Ovary (tissue), 9 donors: Measurements from ENCODE around the gene CDK5RAP2. TPM values are rescaled to one million over a fixed set of nuclear protein-coding genes. Genes with fewer than 3 reads are reported as not detected.
"Not testable (repeated sequence)": the region's sequence is repeated elsewhere in the genome, so short reads cannot be mapped to it uniquely, and the experiment has no call there.

Experiments
- DNase-seq, 5 donors: peaks; one replicate each; pipeline ENCODE4 v3.0.0-alpha.2; 2019 to 2020
- H3K27ac ChIP-seq, 2 donors: fragments of 200-600 bp; one replicate each; pipeline versions ENCODE4 v1.5.1 to v1.8.0; 2019 to 2022
- H3K27me3 ChIP-seq: fragments of 200-600 bp; one replicate; pipeline ENCODE4 v1.8.0; 2022
- H3K36me3 ChIP-seq: fragments of 200-600 bp; sonication (generic); one replicate; pipeline ENCODE4 v1.5.1; 2019
- H3K4me1 ChIP-seq: one replicate; pipeline ENCODE4 v1.8.1; 2013; ENCODE audit warnings: mild to moderate bottlenecking, moderate library complexity; ENCODE audit not compliant: insufficient read depth
- H3K4me3 ChIP-seq: fragments of 200-600 bp; sonication (generic); one replicate; pipeline ENCODE4 v1.5.1; 2017
- H3K9me3 ChIP-seq, 2 donors: fragments of 200-600 bp in 1 of 2; sonication (generic) in 1 of 2; one replicate each; pipeline versions ENCODE4 v1.5.1 to v1.8.1; 2013 to 2019; ENCODE audit warnings: mild to moderate bottlenecking in 1 of 2, moderate library complexity in 1 of 2
- EP300 ChIP-seq: sonication (generic); formaldehyde crosslinking; IDR thresholded peaks from one replicate; pipeline ENCODE4 v1.6.1; 2017; ENCODE audit warnings: antibody characterized with exemption
- POLR2A ChIP-seq: fragments of 450-650 bp; IDR thresholded peaks from one replicate; pipeline ENCODE4 v1.6.1; 2017; ENCODE audit warnings: antibody characterized with exemption, mild to moderate bottlenecking, moderate library complexity
- WGBS, 3 donors: extraction: QIAGEN DNeasy Blood & Tissue Kit in 1 of 3; methylation state at CpG; one replicate each; pipeline versions ENCODE4 v1.1.5 to v1.1.7; 2013 to 2017; 5-methylcytosine and 5-hydroxymethylcytosine counted together
- intact Hi-C, 4 donors: fragments of 100-400 bp; cut with DNase I; formaldehyde crosslinking; loops; one replicate each; pipeline versions ENCODE4 v1.11.0 to v1.15.1; 2022 to 2023
- polyA plus RNA-seq, 2 donors: library from polyadenylated mRNA; stranded (reverse); fragments of 200-250 nt in 1 of 2; fragments of 350-450 nt in 1 of 2; fragmentation: Illumina TruSeq in 1 of 2; extraction: RNeasy Lipid Tissue Mini Kit (QIAGEN cat#74804) in 1 of 2; gene quantifications; one replicate each; pipeline ENCODE4 v1.2.3, GENCODE V29; 2013 to 2014
- total RNA-seq, 7 donors: library from RNA; depleted of rRNA in 2 of 7; stranded (reverse); fragments of >200 nt in 2 of 7; fragmentation: NEBNext Ultra II Directional in 3 of 7; extraction: Animal tissue kit (Norgen Biotek cat#: 25700) in 3 of 7; gene quantifications; one replicate each; pipeline versions ENCODE4 v1.1.0 to v1.2.4, GENCODE V29; 2016 to 2023
- TF ChIP-seq, protein P1 (sequence below), 3 donors: fragments of 450-650 bp in 2 of 3; fragments of 200-600 bp in 1 of 3; IDR thresholded peaks; one replicate each; pipeline versions ENCODE4 v1.5.1 to v1.8.0; 2016 to 2022; ENCODE audit warnings: antibody characterized with exemption in 3 of 3, mild to moderate bottlenecking in 1 of 3
- donor health status: DM: no; HTN: no; CAD: no; lungs with moderate emphysema.
- donor health status: DM: no; HTN: no; CAD: no.
- donor health status: Bipolar disorder and iron deficiency.
- donor health status: DM: yes; HTN: yes; CAD: no.
- donor health status: DM: no; HTN: no; CAD: no.
- donor health status: DM: yes; HTN: yes; CAD: no.

The CDK5RAP2 gene
- total and polyA plus RNA-seq, 9 donors, result 30.8 to 61.1 (median 44.7) TPM

DNA sequence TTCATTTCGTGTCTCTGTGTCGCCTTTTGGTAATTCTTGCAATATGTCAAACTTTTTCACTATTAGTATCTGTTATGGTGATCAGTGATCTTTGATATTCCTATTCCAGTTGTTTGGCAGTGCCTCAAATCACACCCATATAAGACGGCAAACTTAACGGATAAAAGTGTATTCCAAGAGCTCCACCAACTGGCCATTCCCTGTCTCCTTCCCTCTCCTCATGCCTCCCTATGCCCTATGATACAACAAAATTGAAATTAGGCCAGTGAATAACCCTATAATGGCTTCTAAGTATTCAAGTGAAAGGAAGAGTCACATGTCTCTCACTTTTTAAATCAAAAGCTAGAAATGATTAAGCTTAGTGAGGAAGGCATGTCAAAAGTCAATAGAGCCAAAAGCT, 74.8 kb downstream of the CDK5RAP2 start:
- H3K27ac ChIP-seq, result no peak overlapping the region
- H3K9me3 ChIP-seq, result no peaks in the 10 kb centered on the region
- H3K27me3 ChIP-seq, result no peaks in the 10 kb centered on the region
- intact Hi-C loops, result no loop called here
- no peak for DNase-seq
- TF ChIP-seq, protein P1, sequence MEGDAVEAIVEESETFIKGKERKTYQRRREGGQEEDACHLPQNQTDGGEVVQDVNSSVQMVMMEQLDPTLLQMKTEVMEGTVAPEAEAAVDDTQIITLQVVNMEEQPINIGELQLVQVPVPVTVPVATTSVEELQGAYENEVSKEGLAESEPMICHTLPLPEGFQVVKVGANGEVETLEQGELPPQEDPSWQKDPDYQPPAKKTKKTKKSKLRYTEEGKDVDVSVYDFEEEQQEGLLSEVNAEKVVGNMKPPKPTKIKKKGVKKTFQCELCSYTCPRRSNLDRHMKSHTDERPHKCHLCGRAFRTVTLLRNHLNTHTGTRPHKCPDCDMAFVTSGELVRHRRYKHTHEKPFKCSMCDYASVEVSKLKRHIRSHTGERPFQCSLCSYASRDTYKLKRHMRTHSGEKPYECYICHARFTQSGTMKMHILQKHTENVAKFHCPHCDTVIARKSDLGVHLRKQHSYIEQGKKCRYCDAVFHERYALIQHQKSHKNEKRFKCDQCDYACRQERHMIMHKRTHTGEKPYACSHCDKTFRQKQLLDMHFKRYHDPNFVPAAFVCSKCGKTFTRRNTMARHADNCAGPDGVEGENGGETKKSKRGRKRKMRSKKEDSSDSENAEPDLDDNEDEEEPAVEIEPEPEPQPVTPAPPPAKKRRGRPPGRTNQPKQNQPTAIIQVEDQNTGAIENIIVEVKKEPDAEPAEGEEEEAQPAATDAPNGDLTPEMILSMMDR (IDR thresholded peaks at IDR 0.05), result no peak
- TF ChIP-seq POLR2A (no peak), EP300 (no peak)
- H3K36me3 ChIP-seq, result no peaks in the 10 kb centered on the region
- WGBS, 3 donors, result 96 to 97% (median 96%) methylated on average over 4 of the region's 4 CpGs
- H3K4me1 ChIP-seq, result no peaks in the 10 kb centered on the region
- H3K4me3 ChIP-seq, result no peak overlapping the region

DNA sequence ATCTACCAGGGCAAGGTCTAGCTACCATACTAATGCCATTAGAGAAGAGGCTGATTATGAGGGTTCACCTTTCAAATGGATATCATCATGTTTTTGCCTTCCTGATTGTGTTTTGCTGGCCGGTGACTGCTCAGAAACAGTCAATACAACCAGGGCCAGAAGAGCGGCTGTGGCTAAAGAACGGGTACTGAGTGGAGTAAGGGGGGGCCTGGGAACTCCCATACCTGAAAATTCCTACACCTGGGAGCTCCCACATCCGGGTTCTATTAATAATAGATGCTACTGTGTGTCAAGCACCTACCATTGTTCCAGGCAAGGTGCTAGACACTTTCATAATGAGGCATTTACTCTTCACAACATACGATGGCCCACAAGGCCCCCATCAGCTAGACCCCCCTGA, 79.2 kb downstream of the CDK5RAP2 start:
- 91 to 99% (median 97%) methylated on average over 5 of the region's 5 CpGs for WGBS, 3 donors
- no peak for TF ChIP-seq POLR2A
- TF ChIP-seq, protein P1 (IDR thresholded peaks at IDR 0.05), result no peak
- no peak for TF ChIP-seq EP300
- DNase-seq, result no peak
- Histone ChIP-seq H3K27me3 (no peaks in the 10 kb centered on the region), H3K36me3 (no peaks in the 10 kb centered on the region), H3K27ac (no peak overlapping the region), H3K4me3 (no peak overlapping the region), H3K9me3 (no peaks in the 10 kb centered on the region), H3K4me1 (no peaks in the 10 kb centered on the region)
- intact Hi-C loops, result no loop called here

DNA sequence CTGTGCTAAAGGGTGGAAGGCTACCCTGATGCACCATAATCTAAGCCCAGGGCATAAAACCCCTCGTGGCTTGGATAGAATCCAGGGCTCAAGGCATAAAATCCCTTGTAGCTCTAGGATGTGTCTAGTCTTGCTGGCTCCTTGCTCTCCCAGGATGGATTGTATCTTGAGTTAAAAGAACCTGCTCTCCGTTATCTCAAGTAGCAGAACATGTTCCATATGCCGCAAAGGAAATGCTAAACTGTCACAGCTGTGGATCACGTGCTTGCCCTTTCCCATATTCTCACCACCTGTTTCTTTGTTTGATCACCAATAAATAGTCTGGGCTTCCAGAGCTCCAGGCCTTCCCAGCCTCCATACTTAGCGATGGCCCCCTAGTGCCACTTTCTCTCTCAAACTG, 82.1 kb downstream of the CDK5RAP2 start:
- H3K27ac ChIP-seq, DNase-seq, intact Hi-C loops, H3K9me3 ChIP-seq, H3K36me3 ChIP-seq, H3K4me1 ChIP-seq, H3K4me3 ChIP-seq, H3K27me3 ChIP-seq: not testable (repeated sequence)
- WGBS, 3 donors, result 82 to 88% (median 83%) methylated on average over 5 of the region's 5 CpGs

DNA sequence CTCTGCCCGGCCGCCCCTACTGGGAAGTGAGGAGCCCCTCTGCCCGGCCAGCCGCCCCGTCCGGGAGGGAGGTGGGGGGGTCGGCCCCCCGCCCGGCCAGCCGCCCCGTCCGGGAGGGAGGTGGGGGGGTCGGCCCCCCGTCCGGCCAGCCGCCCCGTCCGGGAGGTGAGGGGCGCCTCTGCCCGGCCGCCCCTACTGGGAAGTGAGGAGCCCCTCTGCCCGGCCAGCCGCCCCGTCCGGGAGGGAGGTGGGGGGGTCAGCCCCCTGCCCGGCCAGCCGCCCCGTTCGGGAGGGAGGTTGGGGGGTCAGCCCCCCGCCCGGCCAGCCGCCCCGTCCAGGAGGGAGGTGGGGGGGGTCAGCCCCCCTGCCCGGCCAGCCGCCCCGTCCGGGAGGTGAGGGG, 83.5 kb downstream of the CDK5RAP2 start:
- not testable (repeated sequence) for DNase-seq

DNA sequence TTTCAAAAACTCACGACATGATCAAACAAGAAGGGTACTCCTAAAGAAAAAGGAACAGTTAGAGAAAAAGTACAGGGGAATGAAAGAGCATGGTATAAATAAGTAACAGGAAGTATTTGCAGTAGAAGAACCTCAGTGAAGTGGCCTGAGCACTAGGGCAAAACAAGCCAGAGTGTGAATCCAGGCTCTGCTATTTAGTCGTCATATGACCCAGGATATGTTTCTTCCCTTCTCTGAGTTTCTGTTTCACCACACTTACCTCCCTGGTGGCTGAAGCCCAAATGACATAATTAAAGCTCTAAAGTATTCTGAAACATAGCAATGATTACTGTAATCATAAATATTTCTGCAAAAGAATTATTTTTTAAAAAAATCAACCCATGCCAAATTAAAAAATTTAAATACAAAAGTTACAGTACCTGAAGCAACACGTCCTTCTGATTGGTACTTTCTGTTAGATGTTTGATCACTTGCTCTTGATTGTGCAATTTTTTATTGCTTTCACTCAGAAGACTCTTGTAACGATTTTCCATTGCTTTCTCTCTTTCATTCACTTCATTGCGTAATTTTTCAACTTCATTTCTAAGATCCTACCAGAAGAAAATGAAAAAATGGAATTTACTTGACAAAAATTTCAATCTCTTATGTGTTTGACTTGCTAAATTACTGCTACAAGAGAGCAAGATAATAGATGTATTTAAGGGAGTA, 88.9 kb downstream of the CDK5RAP2 start:
- no peaks in the 10 kb centered on the region for H3K36me3 ChIP-seq
- TF ChIP-seq POLR2A (no peak), EP300 (no peak)
- TF ChIP-seq, protein P1 (IDR thresholded peaks at IDR 0.05), result no peak
- no peaks in the 10 kb centered on the region for H3K9me3 ChIP-seq
- no peak overlapping the region for H3K4me3 ChIP-seq
- no peak overlapping the region for H3K27ac ChIP-seq
- H3K4me1 ChIP-seq, result no peaks in the 10 kb centered on the region
- intact Hi-C loops, result no loop called here
- DNase-seq, result no peak
- H3K27me3 ChIP-seq, result no peaks in the 10 kb centered on the region
- 58 to 65% (median 63%) methylated on average over 5 of the region's 5 CpGs for WGBS, 3 donors

More for the DNA sequence above, 83.5 kb downstream of the CDK5RAP2 start:
- H3K27ac ChIP-seq, H3K27me3 ChIP-seq, H3K4me1 ChIP-seq, H3K4me3 ChIP-seq, H3K36me3 ChIP-seq, H3K9me3 ChIP-seq, intact Hi-C loops: not testable (repeated sequence)
- 96 to 100% methylated on average over 1 to 17 of the region's 37 CpGs; no CpG with 5 or more reads in 1 of the 3 donors for WGBS, 3 donors
